ENCODE measurements around the gene TSEN34.
"Not testable (repeated sequence)": the region's sequence is repeated elsewhere in the genome, so short reads cannot be mapped to it uniquely, and the experiment has no call there.

The TSEN34 gene

GRCh38 chr19:54179262-54179852 is 11.8 kb upstream of the TSEN34 start:
- H3K4me3 ChIP-seq (replicated peaks; ENCODE audit: low read depth, low read length) = no peak overlapping the region
- no peak for TF ChIP-seq CTCF (IDR thresholded peaks at IDR 0.05; ENCODE audit: low read depth, low read length, missing control alignments)
- no peak for DNase-seq (ENCODE audit: extremely low read depth, low read depth)

GRCh38 chr19:54179921-54180461 is 11.1 kb upstream of the TSEN34 start:
- DNase-seq (ENCODE audit: extremely low read depth, low read depth) = no peak
- H3K4me3 ChIP-seq (replicated peaks; ENCODE audit: low read depth, low read length) = no peak overlapping the region
- TF ChIP-seq CTCF (IDR thresholded peaks at IDR 0.05; ENCODE audit: low read depth, low read length, missing control alignments) = peak; percentile 36

- DNase-seq (ENCODE audit: extremely low read depth, low read depth) = no peak
- TF ChIP-seq CTCF (IDR thresholded peaks at IDR 0.05; ENCODE audit: low read depth, low read length, missing control alignments) = no peak
- no peak overlapping the region for H3K4me3 ChIP-seq (replicated peaks; ENCODE audit: low read depth, low read length)
Observed at GRCh38 chr19:54180691-54181091, 10.4 kb upstream of the TSEN34 start.

- DNase-seq (ENCODE audit: extremely low read depth, low read depth) = not testable (repeated sequence)
Observed at GRCh38 chr19:54181894-54182293, 9.2 kb upstream of the TSEN34 start.

GRCh38 chr19:54183431-54183830 is 7.7 kb upstream of the TSEN34 start:
- no peak for TF ChIP-seq CTCF (IDR thresholded peaks at IDR 0.05; ENCODE audit: low read depth, low read length, missing control alignments)

More at GRCh38 chr19:54181894-54182293, 9.2 kb upstream of the TSEN34 start:
- not testable (repeated sequence) for H3K4me3 ChIP-seq (replicated peaks; ENCODE audit: low read depth, low read length)

GRCh38 chr19:54186351-54186750 is 4.8 kb upstream of the TSEN34 start:
- no peak overlapping the region for H3K4me3 ChIP-seq (replicated peaks; ENCODE audit: low read depth, low read length)
- TF ChIP-seq CTCF (IDR thresholded peaks at IDR 0.05; ENCODE audit: low read depth, low read length, missing control alignments) = no peak
- no peak for DNase-seq (ENCODE audit: extremely low read depth, low read depth)

More at GRCh38 chr19:54183431-54183830, 7.7 kb upstream of the TSEN34 start:
- no peak for DNase-seq (ENCODE audit: extremely low read depth, low read depth)
- no peak overlapping the region for H3K4me3 ChIP-seq (replicated peaks; ENCODE audit: low read depth, low read length)

- TF ChIP-seq CTCF (IDR thresholded peaks at IDR 0.05; ENCODE audit: low read depth, low read length, missing control alignments) = no peak
- H3K4me3 ChIP-seq (replicated peaks; ENCODE audit: low read depth, low read length) = no peak overlapping the region
- no peak for DNase-seq (ENCODE audit: extremely low read depth, low read depth)
Observed at GRCh38 chr19:54186934-54187381, 4.2 kb upstream of the TSEN34 start.
